Measurements from ENCODE around the gene EPB41L1. TPM values are rescaled to one million over a fixed set of nuclear protein-coding genes. Genes with fewer than 3 reads are reported as not detected.

EPB41L1 gene
- total RNA-seq, 1 experiment from 2014 or later = 134 TPM

- H3K4me2 ChIP-seq = no peak overlapping the region
- no peak overlapping the region for H2AFZ ChIP-seq
- H3K79me2 ChIP-seq (ENCODE audit: low read depth) = no peaks in the 10 kb centered on the region
- BruUV-seq (replicated peaks) = no TSS peak
- TF ChIP-seq EZH2 (IDR thresholded peaks at IDR 0.05; ENCODE audit: low read depth) (no peak), CTCF (conservative IDR thresholded peaks at IDR 0.05) (no peak)
- no peaks in the 10 kb centered on the region for H3K9me2 ChIP-seq (ENCODE audit: insufficient read depth)
- ChIA-PET CTCF (interaction anchor here (0.9 kb wide), 1 partner anchor 119 kb away, joined by 4 read pairs; the partner anchor contains the start of gene AAR2), POLR2A (ENCODE audit: unreplicated experiment) (no interaction called here)
- H3K4me3 ChIP-seq = no peak overlapping the region
- H4K20me1 ChIP-seq (ENCODE audit: insufficient read depth) = no peaks in the 10 kb centered on the region
- H3K4me1 ChIP-seq (replicated peaks; ENCODE audit: insufficient read depth) = peaks cover 17% of the 10 kb centered on the region
- H3K9me3 ChIP-seq (ENCODE audit: insufficient read depth, low read depth) = no peaks in the 10 kb centered on the region
- 0 out of 2 replicates have a peak, but pooled peaks cover 5% of the 10 kb centered on the region for H3F3A ChIP-seq (ENCODE audit: insufficient read depth, low read depth)
- H3K27me3 ChIP-seq (ENCODE audit: insufficient read depth, low read depth) = no peaks in the 10 kb centered on the region
- H3K36me3 ChIP-seq (ENCODE audit: low read depth) = no peaks in the 10 kb centered on the region
- intact Hi-C loops (cut with micrococcal nuclease; ENCODE audit: unreplicated experiment) = no loop called here
- no peak for DNase-seq
- no peak overlapping the region for H3K27ac ChIP-seq
Measured at GRCh38 chr20:36116807-36117441, 37.6 kb upstream of the EPB41L1 start.

- DNase-seq = no peak
- Histone ChIP-seq H3K79me2 (ENCODE audit: low read depth) (0 out of 2 replicates have a peak, but pooled peaks cover 2% of the 10 kb centered on the region), H3K4me3 (no peak overlapping the region), H3K36me3 (ENCODE audit: low read depth) (no peaks in the 10 kb centered on the region), H4K20me1 (ENCODE audit: insufficient read depth) (no peaks in the 10 kb centered on the region), H2AFZ (no peak overlapping the region), H3K27ac (no peak overlapping the region), H3F3A (ENCODE audit: insufficient read depth, low read depth) (0 out of 2 replicates have a peak, but pooled peaks cover 5% of the 10 kb centered on the region), H3K27me3 (ENCODE audit: insufficient read depth, low read depth) (no peaks in the 10 kb centered on the region), H3K4me1 (replicated peaks; ENCODE audit: insufficient read depth) (peaks cover 17% of the 10 kb centered on the region), H3K4me2 (no peak overlapping the region), H3K9me3 (ENCODE audit: insufficient read depth, low read depth) (no peaks in the 10 kb centered on the region), H3K9me2 (ENCODE audit: insufficient read depth) (no peaks in the 10 kb centered on the region)
- ChIA-PET CTCF (no interaction called here), POLR2A (ENCODE audit: unreplicated experiment) (interaction anchor here (0.6 kb wide), 1 partner anchor 88 kb away, joined by 4 read pairs; no protein-coding TSS in a partner anchor)
- BruUV-seq (replicated peaks) = no TSS peak
- TF ChIP-seq EZH2 (IDR thresholded peaks at IDR 0.05; ENCODE audit: low read depth) (no peak), CTCF (conservative IDR thresholded peaks at IDR 0.05) (no peak)
- intact Hi-C loops (cut with micrococcal nuclease; ENCODE audit: unreplicated experiment) = no loop called here
Measured at GRCh38 chr20:36117638-36118037, 36.9 kb upstream of the EPB41L1 start.

- Histone ChIP-seq H3K27ac (no peak overlapping the region), H2AFZ (no peak overlapping the region), H3K36me3 (ENCODE audit: low read depth) (no peaks in the 10 kb centered on the region), H4K20me1 (ENCODE audit: insufficient read depth) (no peaks in the 10 kb centered on the region), H3K9me2 (ENCODE audit: insufficient read depth) (no peaks in the 10 kb centered on the region), H3K79me2 (ENCODE audit: low read depth) (peaks cover 8% of the 10 kb centered on the region; the same call in 1 of the 2 replicates), H3K4me1 (replicated peaks; ENCODE audit: insufficient read depth) (peaks cover 24% of the 10 kb centered on the region), H3F3A (ENCODE audit: insufficient read depth, low read depth) (0 out of 2 replicates have a peak, but pooled peaks cover 5% of the 10 kb centered on the region), H3K4me3 (no peak overlapping the region), H3K9me3 (ENCODE audit: insufficient read depth, low read depth) (no peaks in the 10 kb centered on the region), H3K4me2 (no peak overlapping the region), H3K27me3 (ENCODE audit: insufficient read depth, low read depth) (no peaks in the 10 kb centered on the region)
- TF ChIP-seq EZH2 (IDR thresholded peaks at IDR 0.05; ENCODE audit: low read depth) = no peak
- no peak for TF ChIP-seq CTCF (conservative IDR thresholded peaks at IDR 0.05)
- CTCF ChIA-PET = no interaction called here
- no peak for DNase-seq
- intact Hi-C loops (cut with micrococcal nuclease; ENCODE audit: unreplicated experiment) = no loop called here
- no TSS peak for BruUV-seq (replicated peaks)
- POLR2A ChIA-PET (ENCODE audit: unreplicated experiment) = interaction anchor here (0.6 kb wide), 2 partner anchors 89 to 973 kb away, joined by 4 to 24 read pairs; no protein-coding TSS in a partner anchor
Measured at GRCh38 chr20:36118371-36118770, 36.2 kb upstream of the EPB41L1 start.
